ENCODE measurements around the gene GOSR1.
"Not testable (repeated sequence)": the region's sequence is repeated elsewhere in the genome, so short reads cannot be mapped to it uniquely, and the experiment has no call there.

GOSR1 gene

DNA sequence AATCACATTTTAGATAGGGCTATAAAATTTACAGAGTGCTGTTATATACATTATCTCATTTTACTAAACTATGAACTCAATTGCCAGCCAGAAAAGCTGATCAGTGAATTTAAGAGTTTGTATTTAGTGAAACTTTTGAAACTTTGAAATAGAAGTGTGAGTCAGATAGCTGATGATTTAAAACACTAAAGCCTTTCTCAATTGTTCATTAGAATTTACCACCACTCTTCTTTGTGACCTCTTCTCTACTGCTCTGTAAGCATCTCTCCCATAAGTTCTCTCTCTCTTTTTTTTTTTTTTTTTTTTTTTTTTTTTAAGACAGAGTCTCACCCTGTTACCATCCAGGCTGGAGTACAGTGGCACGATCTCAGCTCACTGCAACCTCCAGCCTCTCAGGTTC is 43.7 kb downstream of the GOSR1 start:
- H3K27ac Mint-ChIP-seq: no peak overlapping the region
- H3K9me3 Mint-ChIP-seq: no peaks in the 10 kb centered on the region
- no peaks in the 10 kb centered on the region for H3K27me3 Mint-ChIP-seq (ENCODE audit: low read depth)
- H3K4me3 Mint-ChIP-seq: no peak overlapping the region
- H3K4me1 Mint-ChIP-seq (ENCODE audit: low read depth): peaks cover 3% of the 10 kb centered on the region
- peaks cover 25% of the 10 kb centered on the region for H3K36me3 Mint-ChIP-seq (ENCODE audit: low read depth)

DNA sequence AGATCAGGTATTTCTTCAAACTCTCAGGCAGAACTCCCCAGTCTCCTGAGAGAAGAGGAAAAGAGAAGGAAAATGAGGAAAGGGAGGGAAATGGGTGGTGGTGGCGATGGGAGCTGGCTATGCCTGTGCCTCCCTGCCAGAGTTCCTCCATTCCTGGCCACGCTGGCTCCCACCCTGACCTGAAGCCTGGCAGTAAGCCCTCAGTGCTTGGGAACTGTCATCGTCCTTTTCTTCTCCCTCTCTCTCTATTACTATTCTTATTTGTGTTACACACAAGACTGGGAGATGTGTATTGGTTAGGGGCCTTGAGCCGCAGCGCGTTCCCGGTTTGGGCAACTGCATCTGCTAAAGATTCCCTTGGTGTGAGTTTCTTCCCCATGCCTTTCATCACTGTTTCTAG is 44.6 kb downstream of the GOSR1 start:
- Mint-ChIP-seq H3K27ac (no peak overlapping the region), H3K9me3 (no peaks in the 10 kb centered on the region), H3K27me3 (ENCODE audit: low read depth) (no peaks in the 10 kb centered on the region), H3K36me3 (ENCODE audit: low read depth) (peaks cover 25% of the 10 kb centered on the region), H3K4me3 (no peak overlapping the region), H3K4me1 (ENCODE audit: low read depth) (peaks cover 3% of the 10 kb centered on the region)

DNA sequence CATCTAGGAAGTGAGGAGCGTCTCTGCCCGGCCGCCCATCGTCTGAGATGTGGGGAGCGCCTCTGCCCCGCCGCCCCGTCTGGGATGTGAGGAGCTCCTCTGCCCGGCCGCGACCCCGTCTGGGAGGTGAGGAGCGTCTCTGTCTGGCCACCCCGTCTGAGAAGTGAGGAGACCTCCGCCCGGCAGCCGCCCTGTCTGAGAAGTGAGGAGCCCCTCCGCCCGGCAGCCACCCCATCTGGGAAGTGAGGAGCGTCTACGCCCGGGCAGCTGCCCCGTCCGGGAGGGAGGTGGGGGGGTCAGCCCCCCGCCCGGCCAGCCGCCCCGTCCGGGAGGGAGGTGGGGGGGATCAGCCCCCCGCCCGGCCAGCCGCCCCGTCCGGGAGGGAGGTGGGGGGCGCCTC is 46.0 kb downstream of the GOSR1 start:
- not testable (repeated sequence) for H3K27me3 Mint-ChIP-seq (ENCODE audit: low read depth); H3K27ac Mint-ChIP-seq; H3K4me1 Mint-ChIP-seq (ENCODE audit: low read depth); H3K4me3 Mint-ChIP-seq; H3K9me3 Mint-ChIP-seq
- H3K36me3 Mint-ChIP-seq (ENCODE audit: low read depth): peaks cover 25% of the 10 kb centered on the region

DNA sequence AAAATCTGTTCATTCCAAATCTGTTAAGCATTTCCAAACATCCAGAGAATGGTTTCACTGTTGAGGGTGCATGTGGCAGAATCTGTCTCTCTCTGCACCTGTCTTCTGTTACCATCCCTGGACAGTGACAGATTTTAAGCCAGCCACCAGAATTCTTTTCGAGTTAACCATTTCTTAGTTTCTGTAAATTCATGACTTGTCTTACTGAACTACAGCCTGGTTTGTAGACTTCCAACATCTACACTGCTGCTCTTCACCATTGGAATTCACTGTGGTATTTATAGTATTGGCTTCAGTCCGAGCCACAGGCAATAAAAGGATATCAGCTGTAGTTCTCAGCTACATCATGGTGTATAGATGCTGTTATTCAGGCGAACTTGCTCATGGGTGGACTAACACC is 47.6 kb downstream of the GOSR1 start:
- H3K36me3 Mint-ChIP-seq (ENCODE audit: low read depth): peaks cover 21% of the 10 kb centered on the region
- no peaks in the 10 kb centered on the region for H3K27me3 Mint-ChIP-seq (ENCODE audit: low read depth)
- no peak overlapping the region for H3K4me3 Mint-ChIP-seq
- H3K9me3 Mint-ChIP-seq: no peaks in the 10 kb centered on the region
- no peak overlapping the region for H3K27ac Mint-ChIP-seq
- peaks cover under 1% of the 10 kb centered on the region for H3K4me1 Mint-ChIP-seq (ENCODE audit: low read depth)

DNA sequence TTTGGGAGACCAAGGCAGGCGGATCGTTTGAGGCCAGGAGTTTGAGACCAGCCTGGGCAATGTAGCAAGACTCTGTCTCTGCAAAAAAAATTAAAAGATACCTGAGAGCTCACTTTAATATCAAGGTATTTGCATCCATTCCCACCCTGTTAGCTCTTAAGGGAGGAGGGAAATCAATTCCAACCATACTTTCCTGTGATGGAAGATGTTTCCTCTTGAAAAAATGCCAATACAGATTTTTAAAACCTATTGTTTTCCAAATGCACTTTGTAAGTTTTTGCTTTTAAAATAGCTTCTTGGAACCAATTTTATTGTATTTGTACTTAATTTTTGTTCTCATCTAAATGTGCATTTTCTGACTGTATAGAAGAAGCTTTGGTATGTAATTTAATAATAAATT is 49.2 kb downstream of the GOSR1 start:
- H3K36me3 Mint-ChIP-seq (ENCODE audit: low read depth): peaks cover 20% of the 10 kb centered on the region
- no peaks in the 10 kb centered on the region for H3K27me3 Mint-ChIP-seq (ENCODE audit: low read depth)
- H3K4me1 Mint-ChIP-seq (ENCODE audit: low read depth): no peaks in the 10 kb centered on the region
- no peak overlapping the region for H3K4me3 Mint-ChIP-seq
- no peak overlapping the region for H3K27ac Mint-ChIP-seq
- no peaks in the 10 kb centered on the region for H3K9me3 Mint-ChIP-seq

DNA sequence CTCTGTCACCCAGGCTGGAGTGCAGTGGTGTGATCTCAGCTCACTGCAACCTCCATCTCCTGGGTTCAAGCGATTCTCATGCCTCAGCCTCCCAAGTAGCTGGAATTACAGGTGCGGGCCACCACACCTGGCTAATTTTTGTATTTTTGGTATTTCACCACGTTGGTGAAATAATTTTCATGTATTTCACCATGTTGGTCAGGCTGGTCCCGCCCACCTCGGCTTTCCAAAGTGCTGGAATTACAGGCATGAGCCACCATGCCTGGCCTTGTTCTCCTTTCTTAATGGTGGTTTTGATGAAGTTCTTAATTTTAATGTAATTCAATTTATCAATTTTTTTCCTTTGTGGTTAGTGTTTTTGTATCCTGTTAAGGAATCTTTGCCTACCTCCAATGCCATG is 51.5 kb downstream of the GOSR1 start:
- H3K9me3 Mint-ChIP-seq; H3K27ac Mint-ChIP-seq; H3K4me3 Mint-ChIP-seq; H3K27me3 Mint-ChIP-seq (ENCODE audit: low read depth); H3K4me1 Mint-ChIP-seq (ENCODE audit: low read depth); H3K36me3 Mint-ChIP-seq (ENCODE audit: low read depth): not testable (repeated sequence)

DNA sequence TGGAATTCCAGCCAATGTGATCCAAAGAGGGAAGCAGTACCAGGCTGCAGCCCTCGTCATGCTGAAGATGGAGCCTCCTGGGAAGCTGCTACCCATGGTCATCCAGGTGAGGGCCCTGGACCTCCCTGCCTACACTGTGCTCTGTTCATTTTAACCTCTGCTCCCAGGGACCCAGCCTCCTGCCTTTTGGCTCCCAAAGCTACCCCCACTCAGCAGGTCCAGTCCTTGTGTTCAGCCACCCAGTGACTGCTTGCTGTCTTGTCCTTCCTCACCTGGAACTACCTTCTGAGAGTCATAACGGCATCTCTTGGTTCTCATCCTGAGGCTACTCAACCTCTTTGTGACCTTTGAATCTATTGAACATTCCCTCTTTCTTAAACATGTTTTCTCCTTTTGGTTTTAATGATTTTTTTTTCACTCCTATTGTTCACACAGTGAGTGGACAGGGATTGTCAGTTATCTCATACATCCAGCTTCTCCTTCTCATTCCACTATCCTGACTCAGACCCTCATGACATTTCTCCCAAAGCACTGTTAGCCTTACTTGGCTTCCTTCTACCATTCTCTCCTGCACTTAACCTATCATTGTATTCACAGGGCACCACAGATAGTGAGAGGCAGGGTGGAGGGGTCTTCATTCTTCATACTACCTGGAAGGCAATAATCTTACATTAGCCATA is 53.3 kb downstream of the GOSR1 start:
- no peaks in the 10 kb centered on the region for H3K27me3 Mint-ChIP-seq (ENCODE audit: low read depth)
- H3K27ac Mint-ChIP-seq: no peak overlapping the region
- no peaks in the 10 kb centered on the region for H3K9me3 Mint-ChIP-seq
- H3K4me3 Mint-ChIP-seq: no peak overlapping the region
- H3K4me1 Mint-ChIP-seq (ENCODE audit: low read depth): no peaks in the 10 kb centered on the region
- no peaks in the 10 kb centered on the region for H3K36me3 Mint-ChIP-seq (ENCODE audit: low read depth)

DNA sequence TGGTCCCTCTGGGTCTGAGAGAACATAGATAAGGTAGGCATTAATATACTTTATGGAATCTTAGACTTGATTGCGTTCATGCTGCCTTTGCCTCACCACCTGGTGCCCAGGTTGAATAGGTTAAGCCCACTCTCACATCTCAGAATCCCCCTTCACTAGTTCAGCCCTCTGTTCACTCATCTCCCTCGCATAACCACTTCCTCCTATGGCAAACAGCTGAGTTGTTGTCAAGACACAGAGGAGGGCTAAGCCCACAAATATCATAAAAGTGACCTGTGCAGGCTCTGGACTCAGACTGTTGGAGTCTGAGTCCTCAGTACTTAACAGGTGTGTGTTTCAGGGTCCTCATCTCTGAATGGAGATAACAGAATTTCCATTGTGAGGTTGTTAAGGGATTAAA is 55.7 kb downstream of the GOSR1 start:
- no peaks in the 10 kb centered on the region for H3K36me3 Mint-ChIP-seq (ENCODE audit: low read depth)
- no peaks in the 10 kb centered on the region for H3K4me1 Mint-ChIP-seq (ENCODE audit: low read depth)

DNA sequence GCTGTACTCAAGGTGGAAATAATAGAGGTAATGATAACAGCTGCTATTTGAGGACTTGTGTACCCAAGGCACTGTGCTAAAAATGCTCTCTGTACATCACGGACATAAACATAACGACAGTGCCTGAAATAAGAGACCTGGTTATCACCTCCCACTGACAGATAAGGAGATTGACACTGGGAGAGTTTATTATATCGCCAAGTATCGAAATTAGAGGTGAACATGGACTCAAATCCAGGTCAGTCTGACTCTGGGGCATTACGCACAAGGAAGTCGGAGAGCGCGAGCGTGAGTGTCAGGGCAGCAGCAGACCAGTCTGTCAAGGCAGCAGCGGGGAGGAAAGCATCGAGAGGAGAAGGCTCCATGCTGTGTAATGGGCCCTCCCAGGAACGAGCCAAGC is 57.1 kb downstream of the GOSR1 start:
- H3K4me3 Mint-ChIP-seq: no peak overlapping the region
- no peaks in the 10 kb centered on the region for H3K36me3 Mint-ChIP-seq (ENCODE audit: low read depth)
- no peak overlapping the region for H3K27ac Mint-ChIP-seq
- H3K27me3 Mint-ChIP-seq (ENCODE audit: low read depth): no peaks in the 10 kb centered on the region
- no peaks in the 10 kb centered on the region for H3K4me1 Mint-ChIP-seq (ENCODE audit: low read depth)
- peaks cover 4% of the 10 kb centered on the region for H3K9me3 Mint-ChIP-seq

More for the DNA sequence above, 55.7 kb downstream of the GOSR1 start:
- Mint-ChIP-seq H3K4me3 (no peak overlapping the region), H3K27me3 (ENCODE audit: low read depth) (no peaks in the 10 kb centered on the region), H3K27ac (no peak overlapping the region), H3K9me3 (peaks cover 4% of the 10 kb centered on the region)

DNA sequence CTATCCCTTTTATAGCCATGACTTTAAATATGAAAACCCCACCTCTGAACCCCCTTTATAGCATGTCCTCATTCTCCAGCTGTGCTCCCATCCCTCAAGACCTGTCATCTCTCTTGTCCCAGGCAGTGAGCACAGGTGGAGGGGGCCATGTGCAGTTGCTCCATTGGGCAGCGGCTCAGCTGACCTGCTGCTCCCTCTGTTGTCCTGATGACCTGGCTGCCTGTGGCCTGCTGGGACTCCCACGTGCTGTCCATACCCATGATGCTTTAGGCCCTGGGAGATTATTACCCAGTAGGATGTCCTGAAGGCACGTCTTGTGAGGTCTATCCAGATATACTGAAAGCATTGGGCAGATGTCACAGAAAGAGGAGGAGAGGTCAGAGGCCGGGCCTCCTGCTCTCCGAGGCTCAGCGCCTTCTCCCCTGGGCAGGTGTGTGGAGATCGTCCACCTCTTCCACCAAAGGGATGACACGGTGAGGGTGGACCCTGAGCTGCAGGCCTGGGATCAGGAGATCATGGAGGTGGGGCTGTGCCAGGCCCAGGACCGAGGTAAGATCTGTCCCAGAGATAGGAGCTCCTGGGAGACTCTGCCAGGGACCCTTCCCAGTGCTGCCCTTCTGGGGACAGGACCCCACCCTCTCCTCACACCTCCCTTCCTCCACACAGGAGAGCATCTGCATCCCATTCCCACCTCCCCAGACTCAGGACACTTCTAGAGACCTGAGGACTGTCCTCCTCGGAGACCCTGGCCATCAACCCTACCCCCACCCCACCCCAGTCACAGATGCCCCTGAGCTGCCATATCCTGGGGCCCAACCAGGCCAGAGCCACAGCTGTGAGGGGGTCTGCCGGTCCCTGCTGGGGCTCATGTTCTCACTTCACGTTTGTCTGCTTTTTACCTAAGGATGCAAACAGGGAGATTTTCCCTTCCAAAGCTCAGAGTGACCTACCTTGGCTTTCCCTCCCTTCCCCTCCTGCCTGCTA is 58.0 kb downstream of the GOSR1 start:
- no peaks in the 10 kb centered on the region for H3K27me3 Mint-ChIP-seq (ENCODE audit: low read depth)
- H3K4me1 Mint-ChIP-seq (ENCODE audit: low read depth): no peaks in the 10 kb centered on the region
- H3K4me3 Mint-ChIP-seq: no peak overlapping the region
- peaks cover 4% of the 10 kb centered on the region for H3K9me3 Mint-ChIP-seq
- no peaks in the 10 kb centered on the region for H3K36me3 Mint-ChIP-seq (ENCODE audit: low read depth)
- no peak overlapping the region for H3K27ac Mint-ChIP-seq

DNA sequence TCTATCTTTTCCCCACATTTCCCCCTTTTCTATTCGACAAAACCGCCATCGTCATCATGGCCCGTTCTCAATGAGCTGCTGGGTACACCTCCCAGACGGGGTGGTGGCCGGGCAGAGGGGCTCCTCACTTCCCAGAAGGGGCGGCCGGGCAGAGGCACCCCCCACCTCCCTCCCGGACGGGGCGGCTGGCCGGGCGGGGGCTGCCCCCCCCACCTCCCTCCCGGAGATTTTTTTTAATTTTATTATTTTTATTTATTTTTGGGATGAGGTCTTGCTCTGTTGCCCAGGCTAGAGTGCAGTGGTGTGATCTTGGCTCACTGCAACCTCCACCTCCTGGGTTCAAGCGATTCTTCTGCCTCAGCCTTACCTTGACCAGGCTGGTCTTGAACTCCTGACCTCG is 59.6 kb downstream of the GOSR1 start:
- H3K9me3 Mint-ChIP-seq: not testable (repeated sequence)

DNA sequence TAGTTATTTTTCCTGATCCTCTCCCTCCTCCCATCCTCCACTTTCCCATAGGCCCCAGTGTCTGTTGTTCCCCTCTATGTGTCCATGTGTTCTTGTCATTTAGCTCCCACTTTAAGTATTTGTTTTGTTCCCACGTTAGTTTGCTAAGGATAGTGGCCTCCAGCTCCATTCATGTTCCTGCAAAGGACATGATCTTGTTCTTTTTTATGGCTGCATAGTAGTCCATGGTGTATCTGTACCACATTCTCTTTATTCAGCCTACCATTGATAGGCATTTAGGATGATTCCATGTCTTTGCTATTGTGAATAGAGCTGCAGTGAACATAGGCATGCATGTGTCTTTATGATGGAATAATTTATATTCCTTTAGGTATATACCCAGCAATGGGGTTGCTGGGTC is 60.5 kb downstream of the GOSR1 start:
- not testable (repeated sequence) for H3K27ac Mint-ChIP-seq

More for the DNA sequence above, 59.6 kb downstream of the GOSR1 start:
- not testable (repeated sequence) for H3K27me3 Mint-ChIP-seq (ENCODE audit: low read depth); H3K36me3 Mint-ChIP-seq (ENCODE audit: low read depth); H3K4me3 Mint-ChIP-seq; H3K4me1 Mint-ChIP-seq (ENCODE audit: low read depth); H3K27ac Mint-ChIP-seq

DNA sequence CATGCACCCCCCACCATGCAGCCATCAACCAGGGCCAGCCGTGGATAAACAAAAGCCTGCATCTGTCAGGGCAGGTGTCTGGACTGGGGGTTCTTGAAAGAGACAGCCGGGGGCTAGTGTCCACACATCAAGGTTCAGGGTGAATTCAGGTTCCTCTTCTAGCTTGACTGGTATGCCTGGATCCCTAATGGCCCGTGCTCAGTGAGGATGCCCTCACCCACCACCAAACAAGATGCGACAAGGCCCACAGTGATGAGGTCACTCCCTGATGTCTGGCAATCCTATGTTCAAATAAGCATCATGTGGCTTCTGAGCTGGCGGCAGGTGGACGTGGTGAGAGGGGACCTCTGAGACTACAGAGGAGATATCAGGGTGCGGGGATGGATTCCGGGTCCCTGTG is 64.6 kb downstream of the GOSR1 start:
- Mint-ChIP-seq H3K4me3 (no peak overlapping the region), H3K9me3 (peaks cover 4% of the 10 kb centered on the region), H3K27me3 (ENCODE audit: low read depth) (no peaks in the 10 kb centered on the region), H3K27ac (no peak overlapping the region), H3K4me1 (ENCODE audit: low read depth) (no peaks in the 10 kb centered on the region), H3K36me3 (ENCODE audit: low read depth) (no peaks in the 10 kb centered on the region)

More for the DNA sequence above, 60.5 kb downstream of the GOSR1 start:
- H3K4me3 Mint-ChIP-seq; H3K4me1 Mint-ChIP-seq (ENCODE audit: low read depth); H3K27me3 Mint-ChIP-seq (ENCODE audit: low read depth); H3K36me3 Mint-ChIP-seq (ENCODE audit: low read depth); H3K9me3 Mint-ChIP-seq: not testable (repeated sequence)

DNA sequence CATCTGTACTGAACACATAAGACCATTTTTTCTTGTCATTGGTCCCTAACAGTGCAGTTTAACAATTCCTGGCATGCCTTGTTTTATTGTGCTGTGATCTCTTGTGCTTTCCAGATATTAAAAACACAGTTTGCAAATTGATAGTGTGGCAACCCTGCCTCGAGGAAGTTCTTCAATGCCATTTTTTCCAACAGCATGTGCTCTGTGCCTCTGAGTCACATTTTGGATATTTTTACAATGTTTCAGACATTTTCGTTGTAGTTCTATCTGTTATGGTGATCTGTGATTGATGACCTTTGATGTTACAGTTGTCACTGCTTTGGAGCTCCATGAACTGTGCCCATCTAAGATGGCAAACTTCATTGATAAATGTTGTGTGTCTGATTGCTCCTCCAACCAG is 66.2 kb downstream of the GOSR1 start:
- Mint-ChIP-seq H3K27ac (no peak overlapping the region), H3K4me3 (no peak overlapping the region), H3K36me3 (ENCODE audit: low read depth) (no peaks in the 10 kb centered on the region), H3K4me1 (ENCODE audit: low read depth) (no peaks in the 10 kb centered on the region), H3K9me3 (no peaks in the 10 kb centered on the region), H3K27me3 (ENCODE audit: low read depth) (no peaks in the 10 kb centered on the region)

DNA sequence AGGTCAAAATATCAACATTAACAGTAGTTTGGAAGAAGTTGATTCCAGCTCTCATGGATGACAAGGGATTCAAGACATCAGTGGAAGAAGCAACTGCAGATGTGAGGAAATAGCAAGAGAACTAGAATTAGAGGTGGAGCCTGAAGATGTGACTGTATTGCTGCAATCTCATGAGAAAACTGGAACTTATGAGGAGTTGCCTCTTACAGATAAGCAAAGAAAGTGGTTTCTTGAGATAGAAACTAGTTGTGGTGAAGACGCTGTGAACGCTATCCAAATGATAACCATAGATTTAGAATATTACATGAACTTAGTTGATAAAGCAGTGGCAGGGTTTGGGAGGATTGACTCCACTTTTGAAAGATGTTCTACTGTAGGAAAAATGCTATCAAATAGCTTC is 67.8 kb downstream of the GOSR1 start:
- Mint-ChIP-seq H3K36me3 (ENCODE audit: low read depth) (no peaks in the 10 kb centered on the region), H3K27ac (no peak overlapping the region), H3K4me3 (no peak overlapping the region), H3K4me1 (ENCODE audit: low read depth) (no peaks in the 10 kb centered on the region), H3K27me3 (ENCODE audit: low read depth) (no peaks in the 10 kb centered on the region), H3K9me3 (no peaks in the 10 kb centered on the region)
